BJ (cell line): Measurements from ENCODE around the gene ARHGAP21. TPM values are rescaled to one million over a fixed set of nuclear protein-coding genes. Genes with fewer than 3 reads are reported as not detected.

Source experiments
- CTCF ChIA-PET: fragments of 350-600 bp; formaldehyde crosslinking; extraction: SDS; loops from one replicate; lab custom pipeline; 2021; ENCODE audit warnings: antibody characterized with exemption, inconsistent platforms; lab: Yijun Ruan, JAX
- POLR2A ChIA-PET: fragments of 300-600 bp; sonication (Branson Sonifier 250); formaldehyde crosslinking; extraction: SDS; loops from one replicate; lab custom pipeline; 2021; ENCODE audit warnings: antibody characterized with exemption; lab: Charles Lee
- DNase-seq: peaks from one replicate; pipeline ENCODE4 v3.0.0-alpha.2; 2011; ENCODE audit warnings: low read depth
- H3K27me3 ChIP-seq: 2 replicates; pipeline ENCODE4 v1.6.0; 2011; ENCODE audit warnings: low read length; ENCODE audit not compliant: control insufficient read depth, insufficient read depth
- H3K36me3 ChIP-seq: 2 replicates; pipeline ENCODE4 v1.5.1; 2011; ENCODE audit warnings: low read length; ENCODE audit not compliant: control insufficient read depth, insufficient read depth
- H3K4me3 ChIP-seq: 2 replicates; pipeline ENCODE4 v1.5.1; 2011; ENCODE audit warnings: low read depth, mild to moderate bottlenecking, control low read depth, low read length
- CTCF ChIP-seq: IDR thresholded peaks from 2 replicates; pipeline ENCODE4 v1.5.1; 2011; ENCODE audit warnings: low read depth, mild to moderate bottlenecking, control low read depth, inconsistent platforms, low read length, moderate library complexity; ENCODE audit not compliant: insufficient read depth
- polyA plus RNA-seq: library from polyadenylated mRNA; depleted of rRNA; stranded (reverse); fragments of >200 nt; gene quantifications from 2 replicates; pipeline ENCODE4 v1.2.3, GENCODE V29; 2011; rRNA removed
- small RNA-seq: library from RNA; depleted of rRNA; stranded (forward); fragments of <200 nt; gene quantifications from one replicate; pipeline ENCODE3, GENCODE V24; 2012; ENCODE audit warnings: low replicate concordance, low read depth; ENCODE audit not compliant: insufficient read length

The ARHGAP21 gene
- polyA plus RNA-seq, 1 experiment, result 75.8 TPM

GRCh38 chr10:24542314-24543270 is 181.1 kb downstream of the ARHGAP21 start:
- CTCF ChIA-PET, result interaction anchor here (1.2 kb wide), 1 partner anchor 15 kb away, joined by 3 read pairs; no protein-coding TSS in a partner anchor
- Histone ChIP-seq H3K27me3 (no peaks in the 10 kb centered on the region), H3K4me3 (no peak overlapping the region), H3K36me3 (no peaks in the 10 kb centered on the region)
- no peak for TF ChIP-seq CTCF
- DNase-seq, result no peak
- POLR2A ChIA-PET, result no interaction called here

GRCh38 chr10:24541239-24541753 is 182.4 kb downstream of the ARHGAP21 start:
- TF ChIP-seq CTCF, result no peak
- no peak for DNase-seq
- ChIA-PET CTCF (interaction anchor here (0.9 to 1.2 kb wide), 2 partner anchors 16 to 23 kb away, joined by 3 read pairs; no protein-coding TSS in a partner anchor), POLR2A (no interaction called here)
- no peak overlapping the region for H3K4me3 ChIP-seq
- no peaks in the 10 kb centered on the region for H3K27me3 ChIP-seq
- no peaks in the 10 kb centered on the region for H3K36me3 ChIP-seq

GRCh38 chr10:24536636-24537035 is 187.1 kb downstream of the ARHGAP21 start:
- H3K4me3 ChIP-seq, result no peak overlapping the region
- 0 out of 2 replicates have a peak, but pooled peaks cover 1% of the 10 kb centered on the region for H3K36me3 ChIP-seq
- DNase-seq, result no peak
- no peak for TF ChIP-seq CTCF
- CTCF ChIA-PET, result interaction anchor here (1.5 kb wide), 1 partner anchor 17 kb away, joined by 4 read pairs; no protein-coding TSS in a partner anchor
- POLR2A ChIA-PET, result no interaction called here
- no peaks in the 10 kb centered on the region for H3K27me3 ChIP-seq

GRCh38 chr10:24533981-24534380 is 189.7 kb downstream of the ARHGAP21 start:
- TF ChIP-seq CTCF, result no peak
- DNase-seq, result no peak
- ChIA-PET POLR2A (no interaction called here), CTCF (interaction anchor here (1.0 to 3.9 kb wide), 3 partner anchors 14 to 46 kb away, joined by 4 to 17 read pairs (median 5); no protein-coding TSS in a partner anchor)
- Histone ChIP-seq H3K36me3 (0 out of 2 replicates have a peak, but pooled peaks cover 1% of the 10 kb centered on the region), H3K27me3 (no peaks in the 10 kb centered on the region), H3K4me3 (no peak overlapping the region)

Small RNA genes lying within 50 kb of the gene (small RNA-seq; reads per million reads assigned to genes)
- not detected for gene RNA5SP305

Other genes with a start within 250 kb of the ARHGAP21 start
- gene PRTFDC1, start 228.7 kb upstream of the ARHGAP21 start, polyA plus RNA-seq, result 8.1 and 18.6 TPM in 2 replicates